ENCODE data around the gene SIX5.
A peak's percentile ranks its signal among the peaks of the same experiment; 100 is the strongest.

Gene SIX5

DNA sequence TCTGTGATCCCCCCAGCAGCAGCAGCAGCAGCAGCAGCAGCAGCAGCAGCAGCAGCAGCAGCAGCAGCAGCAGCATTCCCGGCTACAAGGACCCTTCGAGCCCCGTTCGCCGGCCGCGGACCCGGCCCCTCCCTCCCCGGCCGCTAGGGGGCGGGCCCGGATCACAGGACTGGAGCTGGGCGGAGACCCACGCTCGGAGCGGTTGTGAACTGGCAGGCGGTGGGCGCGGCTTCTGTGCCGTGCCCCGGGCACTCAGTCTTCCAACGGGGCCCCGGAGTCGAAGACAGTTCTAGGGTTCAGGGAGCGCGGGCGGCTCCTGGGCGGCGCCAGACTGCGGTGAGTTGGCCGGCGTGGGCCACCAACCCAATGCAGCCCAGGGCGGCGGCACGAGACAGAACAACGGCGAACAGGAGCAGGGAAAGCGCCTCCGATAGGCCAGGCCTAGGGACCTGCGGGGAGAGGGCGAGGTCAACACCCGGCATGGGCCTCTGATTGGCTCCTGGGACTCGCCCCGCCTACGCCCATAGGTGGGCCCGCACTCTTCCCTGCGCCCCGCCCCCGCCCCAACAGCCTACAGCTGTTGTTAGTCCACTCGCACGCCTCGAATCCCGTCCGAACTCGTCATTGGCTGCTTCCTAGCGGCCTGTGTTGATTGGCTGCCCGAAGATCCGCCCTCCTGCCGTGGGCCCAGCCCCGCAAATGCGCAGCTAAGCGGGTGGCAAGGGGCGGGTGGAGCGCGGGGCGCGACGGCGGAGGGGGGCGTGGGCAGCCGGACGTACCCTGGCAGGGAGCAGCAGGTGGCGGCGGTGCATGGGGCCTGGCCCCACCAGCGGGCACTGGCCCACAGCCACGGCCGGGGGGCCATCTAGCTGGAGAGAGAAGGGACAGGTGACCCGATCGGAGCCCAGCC lies 1.4 kb upstream of the SIX5 start:
- Histone ChIP-seq H3F3A (ENCODE audit: control insufficient read depth, insufficient read depth) (peaks cover 5% of the 10 kb centered on the region; the same call in 1 of the 2 replicates), H4K20me1 (ENCODE audit: control insufficient read depth, insufficient read depth, low read depth, low read length) (no peaks in the 10 kb centered on the region), H3K79me2 (ENCODE audit: control insufficient read depth, low read length) (no peaks in the 10 kb centered on the region), H3K4me2 (ENCODE audit: low read length) (peak overlapping the region; percentile 77), H3K27ac (ENCODE audit: low read depth, low read length) (peak overlapping the region; percentile 28; the same call in 1 of the 2 replicates), H3K9me2 (replicated peaks; ENCODE audit: control insufficient read depth, low read length) (no peaks in the 10 kb centered on the region), H3K4me1 (ENCODE audit: control insufficient read depth, low read length) (peaks cover 37% of the 10 kb centered on the region), H3K9me3 (ENCODE audit: control insufficient read depth, insufficient read depth, low read length) (no peaks in the 10 kb centered on the region), H3K4me3 (ENCODE audit: low read length) (peak overlapping the region; percentile 79), H3K36me3 (ENCODE audit: control insufficient read depth, low read length) (no peaks in the 10 kb centered on the region), H3K27me3 (ENCODE audit: control insufficient read depth, low read length) (peaks cover 8% of the 10 kb centered on the region)
- TF ChIP-seq, protein P1, sequence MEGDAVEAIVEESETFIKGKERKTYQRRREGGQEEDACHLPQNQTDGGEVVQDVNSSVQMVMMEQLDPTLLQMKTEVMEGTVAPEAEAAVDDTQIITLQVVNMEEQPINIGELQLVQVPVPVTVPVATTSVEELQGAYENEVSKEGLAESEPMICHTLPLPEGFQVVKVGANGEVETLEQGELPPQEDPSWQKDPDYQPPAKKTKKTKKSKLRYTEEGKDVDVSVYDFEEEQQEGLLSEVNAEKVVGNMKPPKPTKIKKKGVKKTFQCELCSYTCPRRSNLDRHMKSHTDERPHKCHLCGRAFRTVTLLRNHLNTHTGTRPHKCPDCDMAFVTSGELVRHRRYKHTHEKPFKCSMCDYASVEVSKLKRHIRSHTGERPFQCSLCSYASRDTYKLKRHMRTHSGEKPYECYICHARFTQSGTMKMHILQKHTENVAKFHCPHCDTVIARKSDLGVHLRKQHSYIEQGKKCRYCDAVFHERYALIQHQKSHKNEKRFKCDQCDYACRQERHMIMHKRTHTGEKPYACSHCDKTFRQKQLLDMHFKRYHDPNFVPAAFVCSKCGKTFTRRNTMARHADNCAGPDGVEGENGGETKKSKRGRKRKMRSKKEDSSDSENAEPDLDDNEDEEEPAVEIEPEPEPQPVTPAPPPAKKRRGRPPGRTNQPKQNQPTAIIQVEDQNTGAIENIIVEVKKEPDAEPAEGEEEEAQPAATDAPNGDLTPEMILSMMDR (IDR thresholded peaks at IDR 0.05; ENCODE audit: low read depth, low read length, poor library complexity, severe bottlenecking) = peak; percentile 96
- TF ChIP-seq EZH2phosphoT487 (IDR thresholded peaks at IDR 0.05; ENCODE audit: borderline replicate concordance, low read length) = no peak

DNA sequence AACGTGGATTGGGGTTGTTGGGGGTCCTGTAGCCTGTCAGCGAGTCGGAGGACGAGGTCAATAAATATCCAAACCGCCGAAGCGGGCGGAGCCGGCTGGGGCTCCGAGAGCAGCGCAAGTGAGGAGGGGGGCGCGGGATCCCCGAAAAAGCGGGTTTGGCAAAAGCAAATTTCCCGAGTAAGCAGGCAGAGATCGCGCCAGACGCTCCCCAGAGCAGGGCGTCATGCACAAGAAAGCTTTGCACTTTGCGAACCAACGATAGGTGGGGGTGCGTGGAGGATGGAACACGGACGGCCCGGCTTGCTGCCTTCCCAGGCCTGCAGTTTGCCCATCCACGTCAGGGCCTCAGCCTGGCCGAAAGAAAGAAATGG lies 754 bp upstream of the SIX5 start:
- Histone ChIP-seq H3K9me2 (replicated peaks; ENCODE audit: control insufficient read depth, low read length) (no peaks in the 10 kb centered on the region), H3K36me3 (ENCODE audit: control insufficient read depth, low read length) (no peaks in the 10 kb centered on the region), H4K20me1 (ENCODE audit: control insufficient read depth, insufficient read depth, low read depth, low read length) (no peaks in the 10 kb centered on the region), H3K27ac (ENCODE audit: low read depth, low read length) (peak overlapping the region; percentile 28; the same call in 1 of the 2 replicates), H3K27me3 (ENCODE audit: control insufficient read depth, low read length) (peaks cover 8% of the 10 kb centered on the region), H3K79me2 (ENCODE audit: control insufficient read depth, low read length) (no peaks in the 10 kb centered on the region), H3K9me3 (ENCODE audit: control insufficient read depth, insufficient read depth, low read length) (no peaks in the 10 kb centered on the region), H3K4me1 (ENCODE audit: control insufficient read depth, low read length) (peaks cover 37% of the 10 kb centered on the region), H3K4me2 (ENCODE audit: low read length) (peak overlapping the region; percentile 77), H3K4me3 (ENCODE audit: low read length) (peak overlapping the region; percentile 79), H3F3A (ENCODE audit: control insufficient read depth, insufficient read depth) (peaks cover 5% of the 10 kb centered on the region; the same call in 1 of the 2 replicates)
- TF ChIP-seq, protein P1 (IDR thresholded peaks at IDR 0.05; ENCODE audit: low read depth, low read length, poor library complexity, severe bottlenecking) = no peak
- no peak for TF ChIP-seq EZH2phosphoT487 (IDR thresholded peaks at IDR 0.05; ENCODE audit: borderline replicate concordance, low read length)

DNA sequence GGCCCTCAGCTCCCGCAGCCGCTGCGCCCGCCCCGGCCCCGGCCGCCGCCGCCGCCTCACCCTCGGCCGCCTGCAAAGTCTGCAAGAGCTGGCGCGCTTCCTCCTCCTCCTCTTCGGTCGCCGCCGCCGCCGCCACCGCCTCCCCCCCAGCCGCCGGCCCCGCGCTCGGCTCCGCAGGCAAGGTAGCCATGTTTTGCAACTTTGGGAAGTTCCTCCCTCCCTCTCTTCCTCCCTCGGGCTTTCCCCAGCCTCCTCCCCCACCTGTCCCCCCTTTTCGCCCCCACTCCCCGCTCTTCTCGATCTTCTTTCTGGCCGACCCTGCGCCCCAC lies 433 bp downstream of the SIX5 start:
- H3K4me1 ChIP-seq (ENCODE audit: control insufficient read depth, low read length) = peaks cover 35% of the 10 kb centered on the region
- no peaks in the 10 kb centered on the region for H3K79me2 ChIP-seq (ENCODE audit: control insufficient read depth, low read length)
- no peak for TF ChIP-seq EZH2phosphoT487 (IDR thresholded peaks at IDR 0.05; ENCODE audit: borderline replicate concordance, low read length)
- TF ChIP-seq, protein P1 (IDR thresholded peaks at IDR 0.05; ENCODE audit: low read depth, low read length, poor library complexity, severe bottlenecking) = no peak
- no peaks in the 10 kb centered on the region for H3K9me3 ChIP-seq (ENCODE audit: control insufficient read depth, insufficient read depth, low read length)
- H3K27me3 ChIP-seq (ENCODE audit: control insufficient read depth, low read length) = peaks cover 8% of the 10 kb centered on the region
- H3K36me3 ChIP-seq (ENCODE audit: control insufficient read depth, low read length) = no peaks in the 10 kb centered on the region
- no peaks in the 10 kb centered on the region for H3K9me2 ChIP-seq (replicated peaks; ENCODE audit: control insufficient read depth, low read length)
- peak overlapping the region; percentile 98 for H3K4me2 ChIP-seq (ENCODE audit: low read length)
- H3F3A ChIP-seq (ENCODE audit: control insufficient read depth, insufficient read depth) = peaks cover 5% of the 10 kb centered on the region; the same call in 1 of the 2 replicates
- peak overlapping the region; percentile 37 for H3K27ac ChIP-seq (ENCODE audit: low read depth, low read length)
- no peaks in the 10 kb centered on the region for H4K20me1 ChIP-seq (ENCODE audit: control insufficient read depth, insufficient read depth, low read depth, low read length)
- H3K4me3 ChIP-seq (ENCODE audit: low read length) = peak overlapping the region; percentile 84
